ENCODE results near the gene SLC38A3. TPM values are rescaled to one million over a fixed set of nuclear protein-coding genes. Genes with fewer than 3 reads are reported as not detected.

Gene SLC38A3
- total and polyA plus RNA-seq, 9 of the 15 experiments (the other 6 are each of a cell fraction or from before 2014, with no cell fraction given): 0.09 to 0.38 (median 0.16) TPM; not detected in 6

DNA sequence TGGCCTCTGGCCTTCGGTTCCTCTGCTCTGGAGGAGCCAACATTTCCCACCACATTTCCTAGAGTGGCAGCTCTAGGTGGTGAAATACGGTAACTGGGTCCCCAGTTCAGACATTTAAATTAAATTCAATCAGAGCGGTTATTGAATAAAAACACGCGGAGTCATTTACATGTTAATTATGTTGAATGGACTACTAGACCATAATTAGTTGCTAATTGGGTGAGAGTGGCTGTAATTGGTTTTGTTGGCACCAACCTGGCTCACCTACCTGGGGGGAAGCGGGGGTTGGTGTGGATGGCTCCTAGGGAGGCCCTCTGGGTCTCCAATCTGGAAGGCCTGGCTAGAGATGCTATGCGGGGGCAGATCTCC is 37.2 kb upstream of the SLC38A3 start (continued):
- TF ChIP-seq, protein P1, sequence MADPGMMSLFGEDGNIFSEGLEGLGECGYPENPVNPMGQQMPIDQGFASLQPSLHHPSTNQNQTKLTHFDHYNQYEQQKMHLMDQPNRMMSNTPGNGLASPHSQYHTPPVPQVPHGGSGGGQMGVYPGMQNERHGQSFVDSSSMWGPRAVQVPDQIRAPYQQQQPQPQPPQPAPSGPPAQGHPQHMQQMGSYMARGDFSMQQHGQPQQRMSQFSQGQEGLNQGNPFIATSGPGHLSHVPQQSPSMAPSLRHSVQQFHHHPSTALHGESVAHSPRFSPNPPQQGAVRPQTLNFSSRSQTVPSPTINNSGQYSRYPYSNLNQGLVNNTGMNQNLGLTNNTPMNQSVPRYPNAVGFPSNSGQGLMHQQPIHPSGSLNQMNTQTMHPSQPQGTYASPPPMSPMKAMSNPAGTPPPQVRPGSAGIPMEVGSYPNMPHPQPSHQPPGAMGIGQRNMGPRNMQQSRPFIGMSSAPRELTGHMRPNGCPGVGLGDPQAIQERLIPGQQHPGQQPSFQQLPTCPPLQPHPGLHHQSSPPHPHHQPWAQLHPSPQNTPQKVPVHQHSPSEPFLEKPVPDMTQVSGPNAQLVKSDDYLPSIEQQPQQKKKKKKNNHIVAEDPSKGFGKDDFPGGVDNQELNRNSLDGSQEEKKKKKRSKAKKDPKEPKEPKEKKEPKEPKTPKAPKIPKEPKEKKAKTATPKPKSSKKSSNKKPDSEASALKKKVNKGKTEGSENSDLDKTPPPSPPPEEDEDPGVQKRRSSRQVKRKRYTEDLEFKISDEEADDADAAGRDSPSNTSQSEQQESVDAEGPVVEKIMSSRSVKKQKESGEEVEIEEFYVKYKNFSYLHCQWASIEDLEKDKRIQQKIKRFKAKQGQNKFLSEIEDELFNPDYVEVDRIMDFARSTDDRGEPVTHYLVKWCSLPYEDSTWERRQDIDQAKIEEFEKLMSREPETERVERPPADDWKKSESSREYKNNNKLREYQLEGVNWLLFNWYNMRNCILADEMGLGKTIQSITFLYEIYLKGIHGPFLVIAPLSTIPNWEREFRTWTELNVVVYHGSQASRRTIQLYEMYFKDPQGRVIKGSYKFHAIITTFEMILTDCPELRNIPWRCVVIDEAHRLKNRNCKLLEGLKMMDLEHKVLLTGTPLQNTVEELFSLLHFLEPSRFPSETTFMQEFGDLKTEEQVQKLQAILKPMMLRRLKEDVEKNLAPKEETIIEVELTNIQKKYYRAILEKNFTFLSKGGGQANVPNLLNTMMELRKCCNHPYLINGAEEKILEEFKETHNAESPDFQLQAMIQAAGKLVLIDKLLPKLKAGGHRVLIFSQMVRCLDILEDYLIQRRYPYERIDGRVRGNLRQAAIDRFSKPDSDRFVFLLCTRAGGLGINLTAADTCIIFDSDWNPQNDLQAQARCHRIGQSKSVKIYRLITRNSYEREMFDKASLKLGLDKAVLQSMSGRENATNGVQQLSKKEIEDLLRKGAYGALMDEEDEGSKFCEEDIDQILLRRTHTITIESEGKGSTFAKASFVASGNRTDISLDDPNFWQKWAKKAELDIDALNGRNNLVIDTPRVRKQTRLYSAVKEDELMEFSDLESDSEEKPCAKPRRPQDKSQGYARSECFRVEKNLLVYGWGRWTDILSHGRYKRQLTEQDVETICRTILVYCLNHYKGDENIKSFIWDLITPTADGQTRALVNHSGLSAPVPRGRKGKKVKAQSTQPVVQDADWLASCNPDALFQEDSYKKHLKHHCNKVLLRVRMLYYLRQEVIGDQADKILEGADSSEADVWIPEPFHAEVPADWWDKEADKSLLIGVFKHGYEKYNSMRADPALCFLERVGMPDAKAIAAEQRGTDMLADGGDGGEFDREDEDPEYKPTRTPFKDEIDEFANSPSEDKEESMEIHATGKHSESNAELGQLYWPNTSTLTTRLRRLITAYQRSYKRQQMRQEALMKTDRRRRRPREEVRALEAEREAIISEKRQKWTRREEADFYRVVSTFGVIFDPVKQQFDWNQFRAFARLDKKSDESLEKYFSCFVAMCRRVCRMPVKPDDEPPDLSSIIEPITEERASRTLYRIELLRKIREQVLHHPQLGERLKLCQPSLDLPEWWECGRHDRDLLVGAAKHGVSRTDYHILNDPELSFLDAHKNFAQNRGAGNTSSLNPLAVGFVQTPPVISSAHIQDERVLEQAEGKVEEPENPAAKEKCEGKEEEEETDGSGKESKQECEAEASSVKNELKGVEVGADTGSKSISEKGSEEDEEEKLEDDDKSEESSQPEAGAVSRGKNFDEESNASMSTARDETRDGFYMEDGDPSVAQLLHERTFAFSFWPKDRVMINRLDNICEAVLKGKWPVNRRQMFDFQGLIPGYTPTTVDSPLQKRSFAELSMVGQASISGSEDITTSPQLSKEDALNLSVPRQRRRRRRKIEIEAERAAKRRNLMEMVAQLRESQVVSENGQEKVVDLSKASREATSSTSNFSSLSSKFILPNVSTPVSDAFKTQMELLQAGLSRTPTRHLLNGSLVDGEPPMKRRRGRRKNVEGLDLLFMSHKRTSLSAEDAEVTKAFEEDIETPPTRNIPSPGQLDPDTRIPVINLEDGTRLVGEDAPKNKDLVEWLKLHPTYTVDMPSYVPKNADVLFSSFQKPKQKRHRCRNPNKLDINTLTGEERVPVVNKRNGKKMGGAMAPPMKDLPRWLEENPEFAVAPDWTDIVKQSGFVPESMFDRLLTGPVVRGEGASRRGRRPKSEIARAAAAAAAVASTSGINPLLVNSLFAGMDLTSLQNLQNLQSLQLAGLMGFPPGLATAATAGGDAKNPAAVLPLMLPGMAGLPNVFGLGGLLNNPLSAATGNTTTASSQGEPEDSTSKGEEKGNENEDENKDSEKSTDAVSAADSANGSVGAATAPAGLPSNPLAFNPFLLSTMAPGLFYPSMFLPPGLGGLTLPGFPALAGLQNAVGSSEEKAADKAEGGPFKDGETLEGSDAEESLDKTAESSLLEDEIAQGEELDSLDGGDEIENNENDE (IDR thresholded peaks at IDR 0.05; ENCODE audit: low read depth, low read length): peak; percentile 35

Data from K562 (cell line).